Nucleus accumbens (tissue), 56 donors: ENCODE data around the gene HVCN1.

Experiments used
- DNase-seq, 56 donors: peaks; one replicate each; lab custom pipeline; 2025; lab: John Stamatoyannopoulos, UW

The HVCN1 gene

GRCh38 chr12:110627500-110628195, 61.3 kb downstream of the HVCN1 start:
- DNase-seq, result no peak

GRCh38 chr12:110622582-110622981, 66.3 kb downstream of the HVCN1 start:
- DNase-seq, result no peak

GRCh38 chr12:110619534-110619953, 69.4 kb downstream of the HVCN1 start:
- DNase-seq, result no peak

GRCh38 chr12:110616471-110617115, 72.3 kb downstream of the HVCN1 start:
- no peak for DNase-seq

- DNase-seq, result no peak
These were observed 73.7 kb downstream of the HVCN1 start for GRCh38 chr12:110615171-110615570.

GRCh38 chr12:110613771-110614684, 74.9 kb downstream of the HVCN1 start, which contains the start of gene TCTN1:
TSS of gene TCTN1 (plus strand) at chr12:110614129. CDS start at chr12:110614183, 54 bp downstream.
- peak; percentile 49 to 98 (median 95) for DNase-seq

- DNase-seq, result no peak
These were observed 75.7 kb downstream of the HVCN1 start for GRCh38 chr12:110613071-110613770.

GRCh38 chr12:110606253-110606611, 82.7 kb downstream of the HVCN1 start:
- no peak for DNase-seq

- DNase-seq, result peak in 16 of 56 donors; percentile 3 to 52 (median 14)
These were observed 86.7 kb downstream of the HVCN1 start for GRCh38 chr12:110602085-110602814.

- DNase-seq, result no peak
These were observed 88.7 kb downstream of the HVCN1 start for GRCh38 chr12:110600254-110600653.

- no peak for DNase-seq
These were observed 89.6 kb downstream of the HVCN1 start for GRCh38 chr12:110599334-110599733.
